ENCODE results near the gene RAD51B.

RAD51B gene

DNA sequence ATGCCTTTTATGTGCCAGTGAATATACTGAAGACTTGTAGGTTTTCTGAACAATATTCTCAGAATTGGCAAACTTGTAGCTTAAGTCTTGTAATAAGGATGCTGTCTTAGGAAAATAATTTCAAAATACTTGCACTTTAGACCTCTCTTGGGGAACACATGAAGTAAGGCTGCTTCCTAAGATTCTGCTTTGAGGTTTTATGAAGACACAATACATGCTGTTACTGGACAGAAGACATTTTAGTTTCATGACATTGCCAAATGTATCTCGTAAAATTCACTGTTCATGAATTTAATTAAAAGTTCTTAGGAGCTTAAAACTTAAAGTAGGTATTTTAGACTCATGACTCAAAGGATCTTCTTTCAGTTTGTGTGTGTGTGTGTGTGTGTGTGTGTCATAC lies 80.7 kb downstream of the RAD51B start:
- H3K79me2 ChIP-seq: no peaks in the 10 kb centered on the region
- no peak overlapping the region for H3K9ac ChIP-seq
- H3K9me3 ChIP-seq (ENCODE audit: control insufficient read depth, low read length): no peaks in the 10 kb centered on the region
- no peaks in the 10 kb centered on the region for H3K36me3 ChIP-seq (ENCODE audit: control insufficient read depth, insufficient read depth, low read length)
- H3K27me3 ChIP-seq (ENCODE audit: control insufficient read depth, insufficient read depth, low read length): no peaks in the 10 kb centered on the region
- H3K4me1 ChIP-seq: no peaks in the 10 kb centered on the region
- no peak overlapping the region for H2AFZ ChIP-seq
- no peak overlapping the region for H3K27ac ChIP-seq
- no peak overlapping the region for H3K4me3 ChIP-seq (ENCODE audit: low read depth, low read length)
- no peak overlapping the region for H3K4me2 ChIP-seq (ENCODE audit: low read length)
- no peak for TF ChIP-seq CTCF (IDR thresholded peaks at IDR 0.05)

GRCh38 chr14:67908052-67908754 lies 88.6 kb downstream of the RAD51B start:
- Histone ChIP-seq H2AFZ (no peak overlapping the region), H3K27ac (no peak overlapping the region), H3K4me1 (no peaks in the 10 kb centered on the region), H3K4me3 (ENCODE audit: low read depth, low read length) (no peak overlapping the region), H3K36me3 (ENCODE audit: control insufficient read depth, insufficient read depth, low read length) (no peaks in the 10 kb centered on the region), H3K27me3 (ENCODE audit: control insufficient read depth, insufficient read depth, low read length) (no peaks in the 10 kb centered on the region), H3K79me2 (no peaks in the 10 kb centered on the region), H3K9ac (no peak overlapping the region), H3K9me3 (ENCODE audit: control insufficient read depth, low read length) (no peaks in the 10 kb centered on the region), H3K4me2 (ENCODE audit: low read length) (no peak overlapping the region)
- no peak for TF ChIP-seq CTCF (IDR thresholded peaks at IDR 0.05)

DNA sequence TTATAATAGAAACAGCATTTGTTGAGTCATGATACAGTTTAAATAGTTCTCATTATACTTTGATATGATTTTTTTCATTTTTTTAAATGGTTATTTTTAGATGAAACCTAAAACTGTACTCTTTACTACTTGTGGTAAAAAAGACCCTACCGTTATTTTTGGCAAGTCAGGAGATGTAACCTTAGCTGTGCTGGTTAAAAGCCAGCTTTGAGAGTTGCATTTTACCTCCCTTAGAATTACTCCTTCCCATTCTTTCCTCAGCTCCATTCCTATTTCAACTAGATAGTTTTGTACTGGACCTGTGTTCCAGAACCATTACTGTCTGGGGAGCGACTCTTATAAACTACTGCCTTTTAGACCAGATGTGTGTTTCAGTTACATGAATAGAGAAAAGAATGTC lies 92.0 kb downstream of the RAD51B start:
- Histone ChIP-seq H3K4me2 (ENCODE audit: low read length) (no peak overlapping the region), H3K4me3 (ENCODE audit: low read depth, low read length) (no peak overlapping the region), H3K79me2 (no peaks in the 10 kb centered on the region), H3K36me3 (ENCODE audit: control insufficient read depth, insufficient read depth, low read length) (no peaks in the 10 kb centered on the region), H2AFZ (no peak overlapping the region), H3K4me1 (no peaks in the 10 kb centered on the region), H3K9ac (no peak overlapping the region), H3K27me3 (ENCODE audit: control insufficient read depth, insufficient read depth, low read length) (no peaks in the 10 kb centered on the region), H3K27ac (no peak overlapping the region), H3K9me3 (ENCODE audit: control insufficient read depth, low read length) (no peaks in the 10 kb centered on the region)
- TF ChIP-seq CTCF (IDR thresholded peaks at IDR 0.05): no peak

GRCh38 chr14:67916430-67916829 lies 96.9 kb downstream of the RAD51B start:
- no peak overlapping the region for H3K4me2 ChIP-seq (ENCODE audit: low read length)
- no peak overlapping the region for H3K27ac ChIP-seq
- H3K4me3 ChIP-seq (ENCODE audit: low read depth, low read length): no peak overlapping the region
- no peak overlapping the region for H2AFZ ChIP-seq
- no peak for TF ChIP-seq CTCF (IDR thresholded peaks at IDR 0.05)
- H3K27me3 ChIP-seq (ENCODE audit: control insufficient read depth, insufficient read depth, low read length): no peaks in the 10 kb centered on the region
- no peak overlapping the region for H3K9ac ChIP-seq
- H3K79me2 ChIP-seq: no peaks in the 10 kb centered on the region
- no peaks in the 10 kb centered on the region for H3K4me1 ChIP-seq
- H3K9me3 ChIP-seq (ENCODE audit: control insufficient read depth, low read length): no peaks in the 10 kb centered on the region
- H3K36me3 ChIP-seq (ENCODE audit: control insufficient read depth, insufficient read depth, low read length): no peaks in the 10 kb centered on the region

GRCh38 chr14:67917006-67917405 lies 97.4 kb downstream of the RAD51B start:
- no peak overlapping the region for H3K27ac ChIP-seq
- H2AFZ ChIP-seq: no peak overlapping the region
- H3K36me3 ChIP-seq (ENCODE audit: control insufficient read depth, insufficient read depth, low read length): no peaks in the 10 kb centered on the region
- no peak overlapping the region for H3K4me3 ChIP-seq (ENCODE audit: low read depth, low read length)
- no peaks in the 10 kb centered on the region for H3K9me3 ChIP-seq (ENCODE audit: control insufficient read depth, low read length)
- no peak overlapping the region for H3K4me2 ChIP-seq (ENCODE audit: low read length)
- no peak overlapping the region for H3K9ac ChIP-seq
- no peak for TF ChIP-seq CTCF (IDR thresholded peaks at IDR 0.05)
- no peaks in the 10 kb centered on the region for H3K4me1 ChIP-seq
- H3K79me2 ChIP-seq: no peaks in the 10 kb centered on the region
- H3K27me3 ChIP-seq (ENCODE audit: control insufficient read depth, insufficient read depth, low read length): no peaks in the 10 kb centered on the region

Data from parathyroid adenoma (tissue), 2 donors.